ENCODE results near the gene ANKRD65.
"Not testable (repeated sequence)": the region's sequence is repeated elsewhere in the genome, so short reads cannot be mapped to it uniquely, and the experiment has no call there.

The ANKRD65 gene

GRCh38 chr1:1373815-1374588 lies 47.1 kb downstream of the ANKRD65 start:
- TF ChIP-seq POLR2A (IDR thresholded peaks at IDR 0.05; ENCODE audit: low read depth, low read length), result no peak
- DNase-seq (ENCODE audit: insufficient read length, low spot score) (no peak), FAIRE-seq (no peak)

DNA sequence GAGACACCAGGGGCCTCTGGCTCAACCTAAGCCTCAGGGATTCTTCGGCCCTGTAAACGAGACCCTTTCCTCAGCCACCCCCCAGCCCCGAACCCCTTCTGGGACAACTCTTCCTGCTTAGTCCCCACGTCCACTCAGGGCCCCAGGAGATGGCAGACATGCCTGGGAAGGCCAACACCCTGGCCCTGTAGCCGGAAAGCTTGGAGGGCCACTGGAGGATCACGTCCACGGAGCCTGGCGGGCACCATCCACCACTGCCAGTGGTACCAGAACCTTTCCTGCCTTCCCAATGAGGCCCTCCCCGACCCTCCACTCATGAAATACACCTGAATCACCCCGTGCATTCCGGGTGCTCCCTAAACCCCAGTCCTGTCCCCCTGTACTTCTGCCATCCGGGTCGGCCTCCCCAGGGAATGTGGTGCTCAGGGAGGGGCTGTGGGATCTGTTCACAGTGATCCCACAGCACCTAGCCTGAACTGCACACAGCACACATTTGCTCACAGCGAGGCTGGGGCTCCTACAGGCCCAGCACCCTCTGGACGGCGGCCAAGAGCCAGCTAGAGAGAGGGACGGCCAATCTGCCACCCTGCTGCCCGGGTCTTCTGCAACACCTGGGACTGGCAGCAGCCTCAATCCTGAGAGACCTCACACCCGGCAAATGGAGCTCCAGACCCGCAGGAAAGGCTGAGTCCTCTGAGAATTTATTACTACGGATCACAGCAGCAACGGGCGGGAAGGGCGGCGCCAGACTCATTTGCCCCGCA lies 47.8 kb downstream of the ANKRD65 start:
- TF ChIP-seq POLR2A (IDR thresholded peaks at IDR 0.05; ENCODE audit: low read depth, low read length), result no peak
- FAIRE-seq (no peak), DNase-seq (ENCODE audit: insufficient read length, low spot score) (no peak)

GRCh38 chr1:1371746-1372711 lies 49.0 kb downstream of the ANKRD65 start:
- DNase-seq (ENCODE audit: insufficient read length, low spot score), result no peak
- FAIRE-seq, result no peak
- TF ChIP-seq POLR2A (IDR thresholded peaks at IDR 0.05; ENCODE audit: low read depth, low read length), result no peak

GRCh38 chr1:1371364-1371745 lies 49.7 kb downstream of the ANKRD65 start:
- FAIRE-seq, result no peak
- no peak for DNase-seq (ENCODE audit: insufficient read length, low spot score)
- TF ChIP-seq POLR2A (IDR thresholded peaks at IDR 0.05; ENCODE audit: low read depth, low read length), result no peak

DNA sequence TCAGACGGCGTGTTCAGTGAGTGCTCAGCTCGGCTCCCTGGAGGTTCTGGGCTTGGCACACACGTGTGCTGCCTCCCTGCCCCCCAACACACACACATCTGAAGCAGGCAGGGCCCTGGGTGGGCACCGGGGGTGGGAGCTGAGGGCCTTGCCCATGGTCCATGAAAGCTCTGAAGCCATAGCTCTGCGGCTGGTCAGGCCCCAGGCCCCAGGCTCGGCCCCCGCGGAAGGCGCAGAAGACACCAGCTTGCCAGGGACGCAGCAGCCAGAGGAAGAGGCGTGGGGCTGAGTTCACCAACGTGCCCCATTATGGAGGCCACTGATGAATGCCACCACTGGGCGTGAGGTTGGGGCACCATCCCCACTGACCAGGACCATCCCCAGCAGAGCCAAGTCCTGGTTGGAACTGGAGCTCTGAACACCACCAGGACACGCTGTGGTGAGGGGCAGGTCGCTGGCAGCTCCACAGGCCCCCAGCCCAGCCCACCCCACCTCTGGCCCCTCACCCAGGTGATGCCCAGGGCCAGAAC lies 50.2 kb downstream of the ANKRD65 start:
- TF ChIP-seq POLR2A (IDR thresholded peaks at IDR 0.05; ENCODE audit: low read depth, low read length), result no peak
- no peak for DNase-seq (ENCODE audit: insufficient read length, low spot score)
- FAIRE-seq, result no peak

GRCh38 chr1:1370094-1370493 lies 51.0 kb downstream of the ANKRD65 start:
- not testable (repeated sequence) for DNase-seq (ENCODE audit: insufficient read length, low spot score); FAIRE-seq

All from H54 (cell line).